Neural progenitor cell (in vitro differentiated cells): ENCODE measurements around the gene BHMT. TPM values are rescaled to one million over a fixed set of nuclear protein-coding genes. Genes with fewer than 3 reads are reported as not detected.

ENCODE experiments used
- DNase-seq: peaks from one replicate; pipeline ENCODE4 v3.0.0-alpha.2; 2016; ENCODE audit warnings: low spot score
- H2AFZ ChIP-seq: fragments of 200-600 bp; sonication (generic); replicated peaks from 2 replicates; pipeline ENCODE4 v1.6.1; 2016; ENCODE audit warnings: antibody characterized with exemption
- H3F3A ChIP-seq: fragments of 200-600 bp; sonication (generic); 2 replicates; pipeline ENCODE4 v1.6.1; 2016; ENCODE audit warnings: antibody characterized with exemption, low read depth
- H3K27ac ChIP-seq: fragments of 200-600 bp; sonication (generic); 2 replicates; pipeline ENCODE4 v1.5.1; 2016; ENCODE audit warnings: mild to moderate bottlenecking
- H3K27me3 ChIP-seq: fragments of 200-600 bp; sonication (generic); 2 replicates; pipeline ENCODE4 v1.6.1; 2016; ENCODE audit warnings: mild to moderate bottlenecking, moderate library complexity
- H3K36me3 ChIP-seq: fragments of 200-600 bp; sonication (generic); 2 replicates; pipeline ENCODE4 v1.5.1; 2016
- H3K4me1 ChIP-seq: fragments of 200-600 bp; sonication (generic); 2 replicates; pipeline ENCODE4 v1.6.1; 2016; ENCODE audit warnings: mixed run types
- H3K4me2 ChIP-seq: fragments of 200-600 bp; sonication (generic); 2 replicates; pipeline ENCODE4 v1.6.1; 2016
- H3K4me3 ChIP-seq: fragments of 200-600 bp; sonication (generic); 2 replicates; pipeline ENCODE4 v1.5.1; 2016
- H3K79me2 ChIP-seq: fragments of 200-600 bp; sonication (generic); 2 replicates; pipeline ENCODE4 v1.6.1; 2016; ENCODE audit warnings: low read depth
- H3K9ac ChIP-seq: fragments of 200-600 bp; sonication (generic); 2 replicates; pipeline ENCODE4 v1.6.1; 2016
- H3K9me3 ChIP-seq: fragments of 200-600 bp; sonication (generic); 2 replicates; pipeline ENCODE4 v1.5.1; 2016; ENCODE audit warnings: low read depth
- H4K20me1 ChIP-seq: fragments of 200-600 bp; sonication (generic); 2 replicates; pipeline ENCODE4 v1.6.1; 2016; ENCODE audit warnings: low read depth
- H3K27ac Mint-ChIP-seq: 3 replicates; pipeline ENCODE4 v1.8.0; 2021; ENCODE audit warnings: mixed read lengths
- H3K27me3 Mint-ChIP-seq: 2 replicates; pipeline ENCODE4 v1.8.0; 2022; ENCODE audit warnings: low read depth, mild to moderate bottlenecking, inconsistent platforms, moderate library complexity, mixed read lengths; ENCODE audit not compliant: insufficient read depth
- H3K36me3 Mint-ChIP-seq: 3 replicates; pipeline ENCODE4 v1.8.0; 2021; ENCODE audit warnings: mixed read lengths
- H3K4me1 Mint-ChIP-seq: 3 replicates; pipeline ENCODE4 v1.8.0; 2021; ENCODE audit warnings: mixed read lengths
- H3K4me3 Mint-ChIP-seq: 3 replicates; pipeline ENCODE4 v1.8.0; 2021; ENCODE audit warnings: mild to moderate bottlenecking, moderate library complexity, mixed read lengths
- H3K9me3 Mint-ChIP-seq: 3 replicates; pipeline ENCODE4 v1.8.0; 2020; ENCODE audit warnings: mixed read lengths
- EZH2 ChIP-seq: fragments of 200-600 bp; sonication (generic); IDR thresholded peaks from 2 replicates; pipeline ENCODE4 v1.6.1; 2017; ENCODE audit warnings: antibody characterized with exemption, mild to moderate bottlenecking, moderate library complexity
- EZH2phosphoT487 ChIP-seq: fragments of 200-600 bp; sonication (generic); IDR thresholded peaks from 2 replicates; pipeline ENCODE4 v1.6.1; 2017; ENCODE audit warnings: antibody characterized with exemption
- total RNA-seq: library from RNA; depleted of rRNA; stranded (reverse); fragments of >200 nt; gene quantifications from 2 replicates; pipeline ENCODE4 v1.2.3, GENCODE V29; 2015; ENCODE audit warnings: low replicate concordance
- TF ChIP-seq, protein P1 (sequence below): fragments of 200-600 bp; sonication (generic); IDR thresholded peaks from 2 replicates; pipeline ENCODE4 v1.5.1; 2017; ENCODE audit warnings: antibody characterized with exemption, mild to moderate bottlenecking

Gene BHMT
- total RNA-seq, 1 donor from 2014 or later = 0.45 TPM

DNA sequence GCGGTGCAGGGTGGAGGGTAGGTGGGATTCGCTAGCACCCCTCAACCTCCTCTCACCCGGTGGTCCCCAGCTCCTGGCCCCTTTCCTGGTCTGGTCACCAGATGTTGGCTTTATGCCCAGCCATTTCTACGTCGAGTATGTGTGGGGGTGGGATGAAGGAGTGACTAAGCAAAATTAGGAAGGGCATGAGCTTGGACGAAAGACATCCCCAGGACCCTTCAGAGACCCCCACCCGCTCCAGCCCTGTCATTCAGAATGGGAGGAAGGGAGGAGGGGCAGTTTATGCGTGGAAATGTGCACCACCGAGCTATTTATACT is 41.3 kb upstream of the BHMT start:
- no peak overlapping the region for H3K27ac Mint-ChIP-seq
- TF ChIP-seq EZH2phosphoT487 (no peak), EZH2 (no peak)
- TF ChIP-seq, protein P1, sequence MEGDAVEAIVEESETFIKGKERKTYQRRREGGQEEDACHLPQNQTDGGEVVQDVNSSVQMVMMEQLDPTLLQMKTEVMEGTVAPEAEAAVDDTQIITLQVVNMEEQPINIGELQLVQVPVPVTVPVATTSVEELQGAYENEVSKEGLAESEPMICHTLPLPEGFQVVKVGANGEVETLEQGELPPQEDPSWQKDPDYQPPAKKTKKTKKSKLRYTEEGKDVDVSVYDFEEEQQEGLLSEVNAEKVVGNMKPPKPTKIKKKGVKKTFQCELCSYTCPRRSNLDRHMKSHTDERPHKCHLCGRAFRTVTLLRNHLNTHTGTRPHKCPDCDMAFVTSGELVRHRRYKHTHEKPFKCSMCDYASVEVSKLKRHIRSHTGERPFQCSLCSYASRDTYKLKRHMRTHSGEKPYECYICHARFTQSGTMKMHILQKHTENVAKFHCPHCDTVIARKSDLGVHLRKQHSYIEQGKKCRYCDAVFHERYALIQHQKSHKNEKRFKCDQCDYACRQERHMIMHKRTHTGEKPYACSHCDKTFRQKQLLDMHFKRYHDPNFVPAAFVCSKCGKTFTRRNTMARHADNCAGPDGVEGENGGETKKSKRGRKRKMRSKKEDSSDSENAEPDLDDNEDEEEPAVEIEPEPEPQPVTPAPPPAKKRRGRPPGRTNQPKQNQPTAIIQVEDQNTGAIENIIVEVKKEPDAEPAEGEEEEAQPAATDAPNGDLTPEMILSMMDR = no peak
- Histone ChIP-seq H3K79me2 (no peaks in the 10 kb centered on the region), H3K9ac (no peak overlapping the region), H3K4me2 (no peak overlapping the region), H3K4me1 (no peaks in the 10 kb centered on the region), H3K4me3 (no peak overlapping the region), H3K27ac (no peak overlapping the region), H3K36me3 (no peaks in the 10 kb centered on the region), H3F3A (no peaks in the 10 kb centered on the region), H4K20me1 (no peaks in the 10 kb centered on the region), H2AFZ (no peak overlapping the region), H3K9me3 (no peaks in the 10 kb centered on the region), H3K27me3 (no peaks in the 10 kb centered on the region)
- H3K4me3 Mint-ChIP-seq = no peak overlapping the region
- peaks cover 7% of the 10 kb centered on the region for H3K36me3 Mint-ChIP-seq
- peaks cover 10% of the 10 kb centered on the region for H3K4me1 Mint-ChIP-seq
- H3K27me3 Mint-ChIP-seq = peaks cover 5% of the 10 kb centered on the region
- DNase-seq = no peak
- peaks cover 18% of the 10 kb centered on the region for H3K9me3 Mint-ChIP-seq

DNA sequence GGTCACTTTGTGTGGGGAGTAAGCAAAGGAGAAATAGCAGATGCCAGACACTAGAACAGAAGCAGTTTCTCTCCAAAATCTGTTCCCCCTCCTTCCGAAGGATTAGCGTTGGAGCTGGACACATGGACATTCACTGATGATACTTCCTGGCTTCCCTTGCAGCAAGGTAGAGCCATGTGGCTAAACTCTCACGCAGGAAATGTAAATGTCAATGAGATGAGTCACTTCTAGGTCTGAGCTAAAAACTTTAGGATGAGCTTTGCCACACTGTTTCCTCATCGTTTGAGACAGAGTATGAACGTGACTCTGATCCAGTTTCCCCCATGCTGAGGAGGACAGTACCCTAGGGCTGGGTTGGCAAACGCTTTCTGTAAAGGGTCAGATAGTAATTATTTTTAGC is 37.0 kb upstream of the BHMT start:
- no peaks in the 10 kb centered on the region for H3K27me3 ChIP-seq
- H3K4me3 ChIP-seq = no peak overlapping the region
- H3K4me2 ChIP-seq = no peak overlapping the region
- H3K9me3 ChIP-seq = no peaks in the 10 kb centered on the region
- H4K20me1 ChIP-seq = no peaks in the 10 kb centered on the region
- Mint-ChIP-seq H3K27me3 (peaks cover 8% of the 10 kb centered on the region), H3K4me3 (no peak overlapping the region), H3K9me3 (peaks cover 22% of the 10 kb centered on the region), H3K27ac (no peak overlapping the region), H3K4me1 (peaks cover 11% of the 10 kb centered on the region), H3K36me3 (peaks cover 6% of the 10 kb centered on the region)
- TF ChIP-seq EZH2 (no peak), EZH2phosphoT487 (no peak)
- TF ChIP-seq, protein P1 = no peak
- H3F3A ChIP-seq = no peaks in the 10 kb centered on the region
- H3K4me1 ChIP-seq = no peaks in the 10 kb centered on the region
- H3K27ac ChIP-seq = no peak overlapping the region
- no peak for DNase-seq
- no peaks in the 10 kb centered on the region for H3K36me3 ChIP-seq
- no peaks in the 10 kb centered on the region for H3K79me2 ChIP-seq
- no peak overlapping the region for H2AFZ ChIP-seq
- no peak overlapping the region for H3K9ac ChIP-seq

DNA sequence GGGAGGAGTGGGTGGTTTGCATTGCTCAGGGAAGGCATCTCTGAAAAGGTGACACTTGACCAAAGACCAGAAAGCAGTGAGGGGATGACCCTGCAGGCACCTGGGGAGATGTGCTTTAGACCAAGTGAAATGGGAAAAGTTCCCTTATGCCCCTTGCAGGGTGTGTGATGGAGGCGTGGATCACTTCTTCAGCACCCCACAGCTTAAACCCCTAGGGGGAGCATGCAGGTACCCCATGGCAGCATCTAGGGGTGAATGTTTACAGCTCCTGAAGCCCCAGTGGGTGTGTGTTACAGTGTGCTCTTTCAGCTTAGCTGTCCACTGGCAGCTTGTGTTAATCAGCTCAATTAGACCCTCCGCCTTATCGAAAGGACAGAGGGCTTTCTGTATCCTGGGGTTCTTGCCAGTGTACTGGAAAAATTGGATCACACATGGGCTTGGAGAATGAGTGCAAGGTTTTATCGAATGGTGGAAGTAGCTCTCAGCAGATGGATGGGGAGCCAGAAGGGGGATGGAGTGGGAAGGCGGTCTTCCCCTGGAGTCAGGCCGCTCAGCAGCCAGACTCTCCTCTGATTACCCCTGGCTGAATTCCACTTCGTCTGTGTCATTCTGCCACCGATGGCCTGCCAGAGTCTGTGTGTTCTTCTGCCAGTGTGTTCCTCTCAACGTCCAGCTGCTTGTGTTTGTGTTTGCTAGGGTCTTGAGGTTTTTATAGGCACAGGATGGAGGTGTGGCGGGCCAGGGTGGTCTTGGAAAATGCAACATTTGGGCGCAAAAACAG is 35.8 kb upstream of the BHMT start:
- Histone ChIP-seq H3K4me3 (no peak overlapping the region), H3K79me2 (no peaks in the 10 kb centered on the region), H2AFZ (no peak overlapping the region), H3K9ac (no peak overlapping the region), H4K20me1 (no peaks in the 10 kb centered on the region), H3K27me3 (no peaks in the 10 kb centered on the region), H3K36me3 (no peaks in the 10 kb centered on the region), H3F3A (no peaks in the 10 kb centered on the region), H3K27ac (no peak overlapping the region), H3K4me2 (no peak overlapping the region), H3K9me3 (no peaks in the 10 kb centered on the region), H3K4me1 (no peaks in the 10 kb centered on the region)
- peaks cover 9% of the 10 kb centered on the region for H3K4me1 Mint-ChIP-seq
- no peak for DNase-seq
- no peak overlapping the region for H3K27ac Mint-ChIP-seq
- peaks cover 7% of the 10 kb centered on the region for H3K36me3 Mint-ChIP-seq
- H3K27me3 Mint-ChIP-seq = peaks cover 8% of the 10 kb centered on the region
- TF ChIP-seq, protein P1 = no peak
- TF ChIP-seq EZH2phosphoT487 (no peak), EZH2 (no peak)
- H3K4me3 Mint-ChIP-seq = no peak overlapping the region
- H3K9me3 Mint-ChIP-seq = peaks cover 24% of the 10 kb centered on the region
